Psoas muscle (tissue), 8 donors: ENCODE measurements around the gene ARID4A. TPM values are rescaled to one million over a fixed set of nuclear protein-coding genes. Genes with fewer than 3 reads are reported as not detected.
"Not testable (repeated sequence)": the region's sequence is repeated elsewhere in the genome, so short reads cannot be mapped to it uniquely, and the experiment has no call there.

Experiments used
- ATAC-seq, 4 donors: fragments of 200-7000 bp; cut with Tn5 transposase; one replicate each; pipeline ENCODE4 v1.9.1; 2020; ENCODE audit warnings: moderate library complexity in 3 of 4, mild to moderate bottlenecking in 2 of 4
- DNase-seq, 2 donors: peaks; one replicate each; pipeline ENCODE4 v3.0.0-alpha.2; 2020
- H3K27ac ChIP-seq: fragments of 200-600 bp; one replicate; pipeline ENCODE4 v1.8.0; 2022
- H3K27me3 ChIP-seq, 3 donors: fragments of 200-600 bp in 1 of 3; one replicate each; pipeline versions ENCODE4 v1.6.1 to v1.8.0; 2013 to 2022; ENCODE audit warnings: low read length in 2 of 3, mild to moderate bottlenecking in 2 of 3, moderate library complexity in 1 of 3; ENCODE audit not compliant: insufficient read depth in 3 of 3
- H3K36me3 ChIP-seq, 2 donors: fragments of 200-600 bp in 1 of 2; one replicate each; pipeline versions ENCODE4 v1.6.1 to v1.8.0; 2013 to 2022; ENCODE audit warnings: low read depth in 1 of 2, mild to moderate bottlenecking in 1 of 2, moderate library complexity in 1 of 2; ENCODE audit not compliant: insufficient read depth in 1 of 2
- H3K4me1 ChIP-seq: fragments of 200-600 bp; one replicate; pipeline ENCODE4 v1.8.0; 2022
- H3K4me3 ChIP-seq: fragments of 200-600 bp; one replicate; pipeline ENCODE4 v1.8.0; 2022; ENCODE audit warnings: mild to moderate bottlenecking
- H3K9me3 ChIP-seq: fragments of 200-600 bp; one replicate; pipeline ENCODE4 v1.8.0; 2022
- CTCF ChIP-seq: fragments of 200-600 bp; IDR thresholded peaks from one replicate; pipeline ENCODE4 v1.8.0; 2022; ENCODE audit warnings: antibody characterized with exemption
- WGBS, 3 donors: extraction: QIAGEN DNeasy Blood & Tissue Kit; methylation state at CpG; one replicate each; pipeline versions ENCODE4 v1.1.6 to v1.1.7; 2013; 5-methylcytosine and 5-hydroxymethylcytosine counted together
- intact Hi-C, 2 donors: fragments of 100-400 bp; cut with DNase I; formaldehyde crosslinking; loops; one replicate each; pipeline versions ENCODE4 v1.11.0 to v1.14.2; 2022
- polyA plus RNA-seq, 3 donors: library from polyadenylated mRNA; stranded (reverse); fragments of 200-250 nt; gene quantifications; one replicate each; pipeline ENCODE4 v1.2.3, GENCODE V29; 2013
- total RNA-seq, 4 donors: library from RNA; stranded (reverse); fragmentation: NEBNext Ultra II Directional in 2 of 4; extraction: Animal tissue kit (Norgen Biotek cat#: 25700) in 2 of 4; gene quantifications; one replicate each; pipeline versions ENCODE4 v1.2.1 to v1.2.4, GENCODE V29; 2021 to 2023
- donor health status: healthy with polysubstance abuse.
- donor health status: DM: no; HTN: no; CAD: no; lungs with moderate emphysema.
- donor health status: Bipolar disorder and iron deficiency.
- donor health status: healthy.
- donor health status: DM: yes; HTN: yes; CAD: no.
- donor health status: DM: no; HTN: no; CAD: no.
- donor health status: DM: no; HTN: no; CAD: no.
- donor health status: DM: yes; HTN: yes; CAD: no.

ARID4A gene
- total and polyA plus RNA-seq, 7 donors = 1.7 to 11.0 (median 7.5) TPM

GRCh38 chr14:58341152-58341748 lies 42.9 kb downstream of the ARID4A start:
- Histone ChIP-seq H3K36me3 (peaks cover 0 to 48% of the 10 kb centered on the region in 2 donors), H3K4me3 (no peak overlapping the region), H3K4me1 (no peaks in the 10 kb centered on the region), H3K27ac (no peak overlapping the region), H3K27me3 (no peaks in the 10 kb centered on the region), H3K9me3 (no peaks in the 10 kb centered on the region)
- DNase-seq (no peak), ATAC-seq (peak in 1 of 4 donors; percentile 64)
- 43 to 68% (median 57%) methylated on average over 4 of the region's 4 CpGs for WGBS, 3 donors
- intact Hi-C loops = no loop called here
- no peak for TF ChIP-seq CTCF

DNA sequence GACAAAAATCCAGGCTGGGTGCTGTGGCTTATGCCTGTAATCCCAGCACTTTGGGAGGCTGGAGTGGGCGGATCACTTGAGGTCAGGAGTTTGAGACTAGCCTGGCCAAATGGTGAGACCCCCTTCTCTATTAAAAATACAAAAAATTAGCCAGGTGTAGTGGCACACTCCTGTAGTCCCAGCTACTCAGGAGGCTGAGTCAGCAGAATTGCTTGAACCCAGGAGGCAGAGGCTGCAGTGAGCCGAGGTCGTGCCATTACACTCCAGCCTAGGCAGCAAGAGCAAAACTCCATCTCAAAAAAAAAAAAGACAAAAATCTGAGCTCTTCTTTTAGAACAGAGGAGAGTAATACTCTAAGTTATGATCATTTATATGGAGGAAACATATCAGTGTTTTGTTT lies 45.2 kb downstream of the ARID4A start:
- intact Hi-C loops, H3K4me1 ChIP-seq, H3K9me3 ChIP-seq, ATAC-seq, H3K27me3 ChIP-seq, DNase-seq, H3K4me3 ChIP-seq, H3K27ac ChIP-seq: not testable (repeated sequence)
- peaks cover 0 to 52% of the 10 kb centered on the region in 2 donors for H3K36me3 ChIP-seq
- 95 to 96% (median 95%) methylated on average over 3 of the region's 3 CpGs for WGBS, 3 donors

GRCh38 chr14:58353516-58354299 lies 55.4 kb downstream of the ARID4A start:
- TF ChIP-seq CTCF = no peak
- DNase-seq (no peak), ATAC-seq (no peak)
- Histone ChIP-seq H3K27me3 (no peaks in the 10 kb centered on the region), H3K36me3 (peaks cover 0 to 80% of the 10 kb centered on the region in 2 donors), H3K4me3 (peak overlapping the region; percentile 33), H3K27ac (no peak overlapping the region), H3K4me1 (no peaks in the 10 kb centered on the region), H3K9me3 (no peaks in the 10 kb centered on the region)
- intact Hi-C loops = no loop called here
- WGBS, 3 donors = 78 to 82% (median 79%) methylated on average over 4 of the region's 4 CpGs

DNA sequence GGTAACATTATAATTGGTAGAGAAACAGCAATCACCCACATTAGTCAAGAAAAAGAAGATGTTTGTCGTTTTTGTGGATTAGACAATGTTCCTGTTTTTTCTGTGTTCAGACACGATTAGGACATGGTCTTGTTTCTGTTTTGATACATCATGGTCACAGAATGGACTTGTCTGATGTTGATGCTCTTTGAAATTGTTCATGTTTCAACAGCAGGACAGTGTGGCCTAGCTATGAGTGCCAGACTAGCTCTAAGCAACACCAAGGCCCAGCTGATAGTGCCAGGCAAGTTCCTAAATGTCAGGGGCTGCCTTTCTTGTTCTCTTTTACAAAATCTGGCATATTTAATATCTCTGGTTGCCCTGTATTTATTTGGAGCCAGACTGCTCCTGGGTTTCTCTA lies 56.5 kb downstream of the ARID4A start:
- no peaks in the 10 kb centered on the region for H3K9me3 ChIP-seq
- no peak for TF ChIP-seq CTCF
- intact Hi-C loops = no loop called here
- H3K27ac ChIP-seq = no peak overlapping the region
- H3K4me3 ChIP-seq = no peak overlapping the region
- peaks cover 4 to 80% of the 10 kb centered on the region in 2 donors for H3K36me3 ChIP-seq
- DNase-seq = no peak
- H3K4me1 ChIP-seq = no peaks in the 10 kb centered on the region
- no peak for ATAC-seq
- no peaks in the 10 kb centered on the region for H3K27me3 ChIP-seq
- 83 to 93% (median 84%) methylated on average over 2 of the region's 2 CpGs for WGBS, 3 donors

DNA sequence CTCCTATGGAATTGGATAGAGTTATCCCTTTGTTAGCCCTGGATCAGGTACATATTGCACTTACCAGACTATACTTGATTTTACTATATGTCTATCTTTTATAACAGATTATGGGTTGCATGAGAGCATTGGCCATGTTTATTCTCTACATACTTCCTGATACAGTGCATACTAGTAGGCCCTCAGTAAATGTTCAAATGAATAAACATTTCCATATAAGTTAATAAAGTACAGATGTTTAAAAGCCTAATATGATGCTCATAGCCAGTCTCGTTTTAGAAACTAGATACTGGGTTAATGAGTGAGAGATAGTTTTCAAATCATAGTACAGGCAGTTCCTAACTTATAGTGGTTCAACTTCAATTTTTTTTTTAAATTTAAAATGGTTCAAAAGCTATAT lies 57.9 kb downstream of the ARID4A start:
- no peaks in the 10 kb centered on the region for H3K27me3 ChIP-seq
- H3K4me3 ChIP-seq = no peak overlapping the region
- WGBS, 3 donors = 90 to 95% (median 94%) methylated on average over 1 of the region's 1 CpG
- ATAC-seq (no peak), DNase-seq (no peak)
- TF ChIP-seq CTCF = no peak
- no peaks in the 10 kb centered on the region for H3K4me1 ChIP-seq
- peaks cover 8 to 82% of the 10 kb centered on the region in 2 donors for H3K36me3 ChIP-seq
- intact Hi-C loops = no loop called here
- no peaks in the 10 kb centered on the region for H3K9me3 ChIP-seq
- H3K27ac ChIP-seq = no peak overlapping the region

- H3K27ac ChIP-seq, H3K9me3 ChIP-seq, H3K27me3 ChIP-seq, H3K4me3 ChIP-seq, DNase-seq, ATAC-seq, H3K4me1 ChIP-seq: not testable (repeated sequence)
- H3K36me3 ChIP-seq = peaks cover 12 to 79% of the 10 kb centered on the region in 2 donors
- WGBS, 3 donors = 94 to 100% (median 100%) methylated on average over 1 of the region's 1 CpG
- intact Hi-C loops = loop anchor here (10.0 kb wide), 1 partner anchor 257 kb away; no protein-coding TSS in a partner anchor
Measured at GRCh38 chr14:58362272-58362671, 63.9 kb downstream of the ARID4A start.
